Erythroblast (primary cell): ENCODE results near the gene ATP5PF.

Source experiments
- GATA1 ChIP-seq: IDR thresholded peaks from 2 replicates; pipeline ENCODE4 v1.6.1; 2011; ENCODE audit warnings: low read depth, mild to moderate bottlenecking, control low read depth, low read length, moderate library complexity
- POLR2A ChIP-seq: IDR thresholded peaks from 2 replicates; pipeline ENCODE4 v1.6.1; 2011; ENCODE audit warnings: mild to moderate bottlenecking, low read length

GRCh38 chr21:25760061-25760460 is 25.4 kb upstream of the ATP5PF start:
- no peak for TF ChIP-seq POLR2A
- TF ChIP-seq GATA1, result no peak
